SHP77 (cell line): ENCODE data around the gene PLLP.

ENCODE experiments used
- DNase-seq, 2 experiments: peaks; one replicate each; lab custom pipeline; 2025; lab: John Stamatoyannopoulos, UW

The PLLP gene

GRCh38 chr16:57256601-57257395 lies 27.7 kb downstream of the PLLP start:
- DNase-seq: no peak

- no peak for DNase-seq
These were observed 28.6 kb downstream of the PLLP start for GRCh38 chr16:57255686-57256415.

DNA sequence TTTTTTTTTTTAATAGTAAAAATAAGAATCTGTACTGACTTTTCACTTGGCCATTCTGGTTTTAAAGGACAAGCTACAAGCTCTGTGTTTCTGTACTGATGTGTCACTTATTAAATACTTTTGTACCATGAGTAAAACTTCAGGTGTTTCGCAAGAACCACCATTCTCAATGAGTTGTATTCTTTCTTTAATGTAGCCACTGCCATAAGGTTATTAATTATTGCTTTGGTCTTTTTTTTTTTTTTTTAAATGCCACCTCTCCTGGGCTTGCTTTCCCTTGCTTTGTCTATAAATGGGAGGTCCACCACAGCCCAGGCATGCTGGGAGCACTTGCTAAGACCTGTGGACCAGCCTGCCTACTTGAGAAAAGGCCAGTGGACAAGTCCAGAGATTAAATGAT lies 31.0 kb downstream of the PLLP start:
- DNase-seq: no peak

DNA sequence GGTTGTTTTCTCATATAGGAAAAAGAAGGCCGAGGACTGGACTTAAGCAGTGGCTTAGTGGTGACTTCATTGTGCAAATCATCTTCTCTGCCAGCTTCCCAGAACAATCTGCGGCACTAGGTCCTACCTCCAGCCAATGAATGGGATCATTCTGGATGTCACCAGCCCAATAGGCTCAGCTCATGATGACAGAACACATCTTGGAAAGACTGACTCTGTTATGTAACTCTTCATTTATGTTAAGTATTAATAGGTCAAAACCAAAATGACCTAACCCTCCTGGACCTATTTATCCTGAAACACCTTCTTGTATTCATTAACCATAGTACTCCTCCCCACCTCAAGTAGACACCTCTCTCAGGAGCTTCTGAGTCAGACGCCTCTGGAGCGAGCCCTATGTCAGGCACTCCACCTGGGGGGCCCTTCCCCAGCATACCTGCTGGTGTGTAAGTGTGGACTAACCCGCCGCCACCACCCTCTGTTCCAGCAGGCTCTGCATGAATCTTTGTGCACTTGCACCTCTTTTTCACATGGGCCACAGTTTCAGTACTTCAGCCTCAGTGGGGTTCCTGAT lies 32.2 kb downstream of the PLLP start:
- no peak for DNase-seq

DNA sequence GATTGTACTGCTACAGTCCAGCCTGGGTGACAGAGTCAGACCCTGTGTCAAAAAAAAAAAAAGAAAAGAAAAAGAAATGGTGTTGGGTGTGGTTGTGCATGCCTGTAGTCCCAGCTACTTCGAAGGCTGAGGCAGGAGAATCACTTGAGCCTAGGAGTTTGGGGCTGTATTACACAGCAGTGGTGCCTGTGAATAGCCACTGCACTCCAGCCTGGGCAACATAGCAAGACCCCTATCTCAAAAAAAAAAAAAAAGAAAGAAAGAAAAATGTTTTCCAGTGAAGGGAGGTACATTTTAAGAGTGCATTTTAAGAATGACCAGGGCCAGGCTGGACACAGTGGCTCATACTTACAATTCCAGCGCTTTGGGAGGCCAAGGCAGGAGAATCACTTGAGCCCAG lies 33.1 kb downstream of the PLLP start:
- no peak for DNase-seq

- DNase-seq: peak in 1 of 2 experiments; percentile 37
These were observed 38.9 kb downstream of the PLLP start for GRCh38 chr16:57245472-57246113.

DNA sequence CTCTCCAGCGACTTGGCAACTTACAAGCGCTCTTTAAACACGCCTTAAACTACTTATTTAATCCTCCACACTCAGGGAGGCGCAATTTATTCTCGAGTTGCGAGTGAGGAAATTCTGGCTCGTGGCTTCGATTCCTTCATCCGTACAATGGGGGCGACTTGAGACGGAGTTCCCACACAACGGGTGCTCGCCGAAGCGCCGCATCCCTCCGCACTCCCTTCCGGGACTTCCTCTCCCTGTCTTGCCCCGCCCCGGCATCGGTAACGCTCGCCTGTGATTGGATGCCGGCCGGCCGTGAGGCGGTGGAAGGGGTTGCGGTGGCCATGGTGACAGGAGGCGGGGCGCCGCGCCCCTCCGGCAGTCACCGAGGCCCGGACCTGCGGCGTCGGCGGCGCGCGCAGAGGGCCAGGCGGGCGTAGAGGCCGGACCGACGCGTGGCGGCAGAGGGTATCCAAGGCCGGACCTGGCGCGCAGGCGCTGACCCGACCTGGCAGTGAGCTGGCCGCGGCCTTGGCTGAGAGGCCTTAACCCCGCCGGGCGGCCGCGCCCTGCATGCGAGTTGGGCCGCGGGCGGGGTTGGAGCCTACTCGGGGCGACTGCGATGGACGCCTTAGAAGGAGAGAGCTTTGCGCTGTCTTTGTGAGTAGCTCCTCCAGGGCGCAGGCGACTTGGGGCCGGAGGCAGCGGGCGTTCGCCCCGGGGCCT lies 39.6 kb downstream of the PLLP start, which contains the start of gene ARL2BP:
Gene ARL2BP, plus strand, starts transcription at position 493 of the 705 bp plus-strand sequence. Its CDS starts 109 bp downstream, at position 602.
- peak; percentile 91 to 97 for DNase-seq

- DNase-seq: no peak
These were observed 40.1 kb downstream of the PLLP start for GRCh38 chr16:57244463-57244766.

- no peak for DNase-seq
These were observed 41.8 kb downstream of the PLLP start for GRCh38 chr16:57242650-57243049.

DNA sequence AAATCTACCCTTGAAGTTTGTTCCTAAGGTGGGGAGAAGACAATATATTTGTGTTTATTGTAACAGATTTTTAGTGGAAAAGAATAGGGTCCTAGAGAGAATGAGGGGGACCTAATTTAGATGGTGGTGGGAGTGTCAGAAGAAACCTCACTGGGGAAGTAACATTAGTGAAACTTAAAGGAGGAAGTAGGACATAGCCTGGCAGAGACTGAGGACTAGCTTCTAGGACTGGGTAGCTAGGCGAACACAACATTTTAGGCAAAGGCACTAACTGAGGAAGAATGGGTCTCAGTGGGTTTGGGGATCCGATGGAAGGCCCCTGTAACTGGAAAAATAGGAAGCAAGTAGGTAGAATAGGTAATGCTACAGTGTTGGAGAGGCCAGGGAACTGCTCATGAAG lies 43.6 kb downstream of the PLLP start:
- DNase-seq: no peak

GRCh38 chr16:57239107-57239506 lies 45.4 kb downstream of the PLLP start:
- no peak for DNase-seq

GRCh38 chr16:57238682-57239081 lies 45.8 kb downstream of the PLLP start:
- DNase-seq: no peak

DNA sequence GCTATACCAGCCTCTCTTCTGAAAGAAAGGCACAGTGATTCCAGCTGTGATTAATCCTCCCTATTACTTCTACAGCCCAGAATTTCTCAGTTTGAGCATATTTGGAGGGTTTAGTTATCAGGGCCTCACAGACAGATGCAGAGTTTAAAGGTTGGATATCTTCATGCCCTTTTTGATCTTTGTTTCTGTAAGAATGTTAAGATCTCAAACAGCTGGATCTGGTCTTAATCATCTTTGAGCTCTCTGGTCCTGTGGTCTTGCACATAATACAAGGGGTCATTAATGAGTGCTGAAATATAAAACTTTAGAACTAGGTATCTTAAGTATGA lies 48.5 kb downstream of the PLLP start:
- DNase-seq: no peak

- DNase-seq: peak in 1 of 2 experiments; percentile 38
These were observed 49.1 kb downstream of the PLLP start for GRCh38 chr16:57235128-57236021.

DNA sequence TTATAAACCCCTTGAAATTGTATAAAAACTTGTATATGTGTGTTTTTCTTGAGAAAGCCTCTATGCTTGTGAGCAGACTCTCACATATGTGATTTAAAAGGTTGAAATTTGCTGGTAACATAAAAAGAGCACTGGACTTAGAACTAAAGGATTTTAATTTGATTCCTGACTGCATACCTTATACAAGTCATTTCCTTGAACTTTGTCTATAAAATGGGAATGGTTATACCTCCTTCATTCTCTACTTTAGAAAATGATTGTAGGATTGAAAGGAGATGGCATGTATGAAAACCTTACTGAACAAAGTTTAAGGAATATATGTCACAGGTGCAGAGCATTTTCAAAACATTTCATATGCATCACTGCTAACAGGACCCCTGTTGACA lies 49.8 kb downstream of the PLLP start:
- no peak for DNase-seq

DNA sequence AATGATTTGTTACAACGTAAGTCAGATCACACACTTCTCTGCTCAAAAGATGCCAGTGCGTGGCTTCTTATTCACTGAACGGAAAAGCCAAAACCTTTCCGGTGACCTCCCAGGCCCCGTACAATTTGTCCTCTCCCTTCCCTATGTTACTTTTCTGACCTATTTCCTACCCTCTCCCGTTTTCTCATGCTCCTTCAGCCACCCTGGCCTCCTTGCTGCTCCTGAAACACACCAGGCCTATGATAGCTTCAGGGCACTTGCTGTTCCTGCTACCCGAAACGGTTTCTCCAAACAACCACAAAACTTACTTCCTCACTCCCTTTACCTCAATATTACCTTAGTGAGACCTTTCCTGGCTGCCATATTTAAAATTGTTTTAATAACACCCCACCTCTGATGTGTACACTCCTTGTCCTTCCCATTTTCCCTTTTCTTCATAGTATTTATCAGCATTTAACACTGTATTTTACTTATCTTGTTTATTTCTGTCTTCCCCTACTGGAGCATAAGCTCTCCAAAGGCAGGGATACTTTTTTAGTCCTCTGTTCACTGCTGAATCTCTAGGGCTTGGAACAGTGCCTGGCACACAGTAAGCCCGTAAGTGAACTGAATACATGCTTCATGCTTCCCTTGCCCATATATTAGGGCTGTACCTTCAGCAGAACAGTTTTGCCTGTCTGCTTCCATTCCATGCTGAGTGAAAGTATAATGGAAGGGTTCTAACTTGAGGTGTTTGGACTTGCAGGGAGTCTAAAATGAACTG lies 50.3 kb downstream of the PLLP start:
- no peak for DNase-seq

DNA sequence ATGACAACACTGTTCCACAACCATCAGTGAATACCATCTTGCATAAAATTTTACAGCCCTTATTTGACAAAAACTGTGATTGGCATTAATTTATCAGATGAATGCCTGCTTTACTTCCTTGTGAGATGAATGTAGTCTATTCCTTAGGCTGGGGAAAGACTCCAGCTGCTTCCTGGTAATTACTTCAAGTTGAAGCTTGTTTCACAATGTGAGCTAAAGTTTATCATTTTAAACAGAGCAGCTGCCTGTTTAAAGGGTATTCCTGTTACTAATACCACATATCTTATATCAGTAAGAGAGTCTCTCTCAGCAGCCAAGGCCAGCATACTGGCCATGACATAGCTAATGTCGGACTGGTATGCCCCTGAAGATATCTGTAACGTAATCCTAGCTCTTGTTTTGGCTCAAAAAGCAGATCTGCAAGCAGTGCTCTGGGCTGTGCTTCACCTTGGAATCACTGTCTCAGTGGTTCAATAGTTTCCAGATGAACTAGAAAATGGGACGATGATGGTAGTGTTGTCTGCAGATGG lies 52.6 kb downstream of the PLLP start:
- DNase-seq: no peak

GRCh38 chr16:57229079-57229478 lies 55.4 kb downstream of the PLLP start:
- no peak for DNase-seq

DNA sequence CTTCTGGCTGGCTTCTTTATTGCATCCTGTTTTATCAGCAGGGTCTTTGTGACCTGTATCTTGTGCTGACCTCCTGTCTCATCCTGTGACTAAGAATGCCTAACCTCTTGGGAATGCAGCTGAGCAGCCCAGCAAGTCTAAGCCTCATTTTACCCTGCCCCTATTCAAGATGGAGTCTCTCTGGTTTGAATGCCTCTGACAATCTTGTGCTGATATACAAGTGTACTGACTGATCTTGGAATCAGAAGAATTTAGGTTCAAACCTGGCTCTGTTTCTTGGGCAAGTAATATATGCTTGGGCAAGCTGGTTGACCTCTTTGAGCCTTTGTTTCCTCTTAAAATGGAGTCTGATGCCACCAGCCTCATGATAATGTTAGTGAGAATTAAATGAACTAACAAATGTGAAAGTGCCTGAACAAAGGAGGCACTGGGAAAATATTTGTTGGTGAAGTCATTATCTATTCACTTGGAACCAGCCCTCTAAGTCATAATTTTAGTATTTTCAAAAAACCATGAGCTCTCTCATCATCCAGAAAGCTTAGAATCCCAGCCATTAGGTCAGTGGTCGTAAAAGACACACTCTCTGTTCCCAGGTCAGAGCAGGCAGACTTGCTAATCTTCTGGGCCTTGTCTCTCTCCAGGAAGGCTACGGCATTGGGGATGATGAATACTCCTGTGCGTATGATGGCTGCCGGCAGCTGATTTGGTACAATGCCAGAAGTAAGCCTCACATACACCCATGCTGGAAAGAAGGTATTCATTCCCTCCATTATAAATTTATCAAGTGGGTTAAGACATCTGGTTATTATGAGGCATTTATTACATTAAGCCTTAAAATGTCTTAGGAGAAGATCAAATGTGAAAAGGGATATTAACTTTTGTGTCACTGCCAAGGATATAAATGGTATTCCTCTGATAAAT lies 57.5 kb downstream of the PLLP start:
- DNase-seq: no peak
